ENCODE results near the gene RTRAF. TPM values are rescaled to one million over a fixed set of nuclear protein-coding genes. Genes with fewer than 3 reads are reported as not detected.

The RTRAF gene
- total RNA-seq, 6 experiments from 2014 or later = 35.1 to 73.0 (median 55.4) TPM

DNA sequence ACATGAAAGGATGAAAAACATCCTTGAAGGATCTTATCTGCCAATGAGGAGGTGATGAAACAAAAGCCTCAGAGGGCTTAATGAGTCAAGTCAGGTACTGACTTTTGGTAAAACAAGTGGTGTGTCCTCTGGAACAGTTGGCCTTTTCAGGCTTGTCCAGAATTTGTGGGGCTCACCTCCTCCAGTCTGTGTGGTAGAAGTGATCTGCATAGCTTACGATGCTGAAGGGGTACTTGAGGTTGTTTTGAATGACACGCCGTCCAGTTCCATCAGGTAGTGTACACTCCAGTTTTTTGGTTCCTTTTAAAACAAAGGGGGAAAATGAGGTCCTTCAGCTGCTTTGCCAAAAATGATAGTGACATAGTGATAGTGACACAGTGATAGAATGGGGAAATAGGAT lies 17.0 kb downstream of the RTRAF start:
- ATAC-seq = no peak
- 100% methylated on average over 2 of the region's 3 CpGs for WGBS (ENCODE audit: insufficient coverage, low coverage, low lambda C conversion rate, missing lambda C conversion rate)
- no peaks in the 10 kb centered on the region for H3K27me3 ChIP-seq
- no peak overlapping the region for H3K27ac ChIP-seq
- H3K36me3 ChIP-seq = peaks cover 0 to 61% (median 22%) of the 10 kb centered on the region in 4 donors
- DNase-seq = no peak
- TF ChIP-seq, protein P1, sequence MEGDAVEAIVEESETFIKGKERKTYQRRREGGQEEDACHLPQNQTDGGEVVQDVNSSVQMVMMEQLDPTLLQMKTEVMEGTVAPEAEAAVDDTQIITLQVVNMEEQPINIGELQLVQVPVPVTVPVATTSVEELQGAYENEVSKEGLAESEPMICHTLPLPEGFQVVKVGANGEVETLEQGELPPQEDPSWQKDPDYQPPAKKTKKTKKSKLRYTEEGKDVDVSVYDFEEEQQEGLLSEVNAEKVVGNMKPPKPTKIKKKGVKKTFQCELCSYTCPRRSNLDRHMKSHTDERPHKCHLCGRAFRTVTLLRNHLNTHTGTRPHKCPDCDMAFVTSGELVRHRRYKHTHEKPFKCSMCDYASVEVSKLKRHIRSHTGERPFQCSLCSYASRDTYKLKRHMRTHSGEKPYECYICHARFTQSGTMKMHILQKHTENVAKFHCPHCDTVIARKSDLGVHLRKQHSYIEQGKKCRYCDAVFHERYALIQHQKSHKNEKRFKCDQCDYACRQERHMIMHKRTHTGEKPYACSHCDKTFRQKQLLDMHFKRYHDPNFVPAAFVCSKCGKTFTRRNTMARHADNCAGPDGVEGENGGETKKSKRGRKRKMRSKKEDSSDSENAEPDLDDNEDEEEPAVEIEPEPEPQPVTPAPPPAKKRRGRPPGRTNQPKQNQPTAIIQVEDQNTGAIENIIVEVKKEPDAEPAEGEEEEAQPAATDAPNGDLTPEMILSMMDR (IDR thresholded peaks at IDR 0.05) = no peak
- no peak for TF ChIP-seq POLR2A (IDR thresholded peaks at IDR 0.05)
- H3K4me3 ChIP-seq = no peak overlapping the region
- peaks cover 0 to 37% (median 12%) of the 10 kb centered on the region in 4 donors for H3K4me1 ChIP-seq
- intact Hi-C loops (cut with DNase I) = no loop called here
- no peaks in the 10 kb centered on the region for H3K9me3 ChIP-seq

GRCh38 chr14:52007211-52007610 lies 17.9 kb downstream of the RTRAF start:
- ATAC-seq = no peak
- peaks cover 0 to 40% (median 12%) of the 10 kb centered on the region in 4 donors for H3K4me1 ChIP-seq
- H3K27ac ChIP-seq = no peak overlapping the region
- no peaks in the 10 kb centered on the region for H3K9me3 ChIP-seq
- no peaks in the 10 kb centered on the region for H3K27me3 ChIP-seq
- peaks cover 0 to 58% (median 18%) of the 10 kb centered on the region in 4 donors for H3K36me3 ChIP-seq
- DNase-seq = no peak
- 26% methylated on average over 1 of the region's 1 CpG for whole genome bisulfite sequencing (ENCODE audit: insufficient coverage, low coverage, low lambda C conversion rate, missing lambda C conversion rate)
- no peak overlapping the region for H3K4me3 ChIP-seq
- no peak for TF ChIP-seq POLR2A (IDR thresholded peaks at IDR 0.05)
- TF ChIP-seq, protein P1 (IDR thresholded peaks at IDR 0.05) = no peak
- intact Hi-C loops (cut with DNase I) = no loop called here

DNA sequence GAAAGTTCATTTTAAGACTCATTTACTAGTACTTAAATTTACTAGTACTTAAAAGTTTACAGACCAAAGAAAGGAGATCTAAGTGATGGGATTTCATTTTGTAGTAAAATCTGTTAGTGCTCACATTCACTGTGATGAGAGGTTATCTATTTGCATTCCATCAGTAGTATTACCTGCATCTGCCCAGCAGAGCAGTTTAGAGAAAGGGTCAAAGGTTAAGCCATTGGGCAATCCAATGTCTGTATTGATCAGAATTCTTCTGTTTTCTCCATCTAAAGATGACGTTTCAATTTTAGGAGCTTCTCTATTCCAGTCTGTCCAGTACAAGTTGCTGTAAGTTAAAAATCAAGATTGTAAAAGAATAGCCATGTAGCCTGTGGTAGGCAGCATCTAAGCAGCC lies 18.3 kb downstream of the RTRAF start:
- WGBS (ENCODE audit: insufficient coverage, low coverage, low lambda C conversion rate, missing lambda C conversion rate) = 45% methylated on average over 1 of the region's 1 CpG

DNA sequence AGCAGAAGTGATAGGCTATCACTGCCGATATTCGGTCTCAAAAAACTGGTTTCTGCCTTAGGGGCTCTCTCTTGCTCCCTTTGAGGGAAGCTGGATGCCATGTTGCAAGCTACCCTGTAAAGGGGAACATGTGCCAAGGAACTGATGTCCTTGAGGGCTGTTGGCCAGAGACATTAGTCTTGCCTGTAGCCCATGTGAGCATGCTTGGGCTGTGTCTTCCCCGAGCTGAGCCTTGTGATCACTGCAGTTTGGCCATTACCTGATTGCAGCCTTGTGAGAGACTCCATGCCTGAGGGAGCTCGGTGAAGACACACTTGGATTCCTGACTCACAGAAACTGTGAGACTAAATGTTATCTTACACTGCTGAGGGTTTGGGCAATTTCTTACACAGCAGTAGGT lies 18.8 kb downstream of the RTRAF start:
- DNase-seq = no peak
- H3K36me3 ChIP-seq = peaks cover 0 to 58% (median 17%) of the 10 kb centered on the region in 4 donors
- no peaks in the 10 kb centered on the region for H3K9me3 ChIP-seq
- 87% methylated on average over 4 of the region's 4 CpGs for WGBS (ENCODE audit: insufficient coverage, low coverage, low lambda C conversion rate, missing lambda C conversion rate)
- no peak overlapping the region for H3K4me3 ChIP-seq
- peaks cover 0 to 40% (median 10%) of the 10 kb centered on the region in 4 donors for H3K4me1 ChIP-seq
- no peaks in the 10 kb centered on the region for H3K27me3 ChIP-seq
- peak overlapping the region in 1 of 3 donors; percentile 1 for H3K27ac ChIP-seq
- TF ChIP-seq, protein P1 (IDR thresholded peaks at IDR 0.05) = no peak
- no peak for TF ChIP-seq POLR2A (IDR thresholded peaks at IDR 0.05)
- ATAC-seq = no peak
- intact Hi-C loops (cut with DNase I) = no loop called here

More for the DNA sequence above, 18.3 kb downstream of the RTRAF start:
- no peak for DNase-seq
- ATAC-seq = peak; percentile 77 to 91 (median 84)
- TF ChIP-seq POLR2A (IDR thresholded peaks at IDR 0.05) = no peak
- TF ChIP-seq, protein P1 (IDR thresholded peaks at IDR 0.05) = peak in 1 of 4 donors; percentile 23
- Histone ChIP-seq H3K9me3 (no peaks in the 10 kb centered on the region), H3K36me3 (peaks cover 0 to 58% (median 17%) of the 10 kb centered on the region in 4 donors), H3K4me1 (peaks cover 0 to 40% (median 12%) of the 10 kb centered on the region in 4 donors), H3K4me3 (no peak overlapping the region), H3K27ac (peak overlapping the region in 1 of 3 donors; percentile 1), H3K27me3 (no peaks in the 10 kb centered on the region)
- intact Hi-C loops (cut with DNase I) = no loop called here

All from right lobe of liver (tissue), 6 donors.